Panc1 (cell line): ENCODE data around the gene ZMIZ2. TPM values are rescaled to one million over a fixed set of nuclear protein-coding genes. Genes with fewer than 3 reads are reported as not detected.

ENCODE experiments used
- ATAC-seq: fragments of 200-7000 bp; cut with Tn5 transposase; 2 replicates; pipeline ENCODE4 v1.9.1; 2020; ENCODE audit warnings: mild to moderate bottlenecking, moderate library complexity
- BruUV-seq: library from RNA; stranded (reverse); fragments of 400-500 nt; replicated peaks from 2 replicates; lab custom pipeline; 2021; lab: Mats Ljungman, UMichigan
- CTCF ChIA-PET: fragments of 300-600 bp; sonication (Branson Sonifier 250); formaldehyde crosslinking; loops from one replicate; lab custom pipeline; 2022; ENCODE audit warnings: antibody characterized with exemption; lab: Charles Lee
- POLR2A ChIA-PET: fragments of 300-600 bp; sonication (Branson Sonifier 250); formaldehyde crosslinking; loops from one replicate; lab custom pipeline; 2022; ENCODE audit warnings: antibody characterized with exemption; lab: Charles Lee
- DNase-seq: peaks from one replicate; pipeline ENCODE4 v3.0.0-alpha.2; 2010; ENCODE audit warnings: low read depth, low spot score
- H3K27ac ChIP-seq: 2 replicates; pipeline ENCODE4 v1.5.1; 2011; ENCODE audit warnings: mild to moderate bottlenecking, low read length, inconsistent platforms
- H3K27me3 ChIP-seq: fragments of 200-500 bp; sonication (Bioruptor generic); 2 replicates; pipeline ENCODE4 v1.6.0; 2014; ENCODE audit warnings: low read length, inconsistent platforms; ENCODE audit not compliant: control insufficient read depth, insufficient read depth
- H3K36me3 ChIP-seq: fragments of 200-500 bp; sonication (Bioruptor generic); 2 replicates; pipeline ENCODE4 v1.5.1; 2014; ENCODE audit warnings: inconsistent platforms, mild to moderate bottlenecking, low read length, moderate library complexity; ENCODE audit not compliant: control insufficient read depth, insufficient read depth
- H3K4me1 ChIP-seq: 2 replicates; pipeline ENCODE4 v1.5.1; 2011; ENCODE audit warnings: inconsistent platforms, mild to moderate bottlenecking, low read length, moderate library complexity; ENCODE audit not compliant: control insufficient read depth, insufficient read depth
- H3K4me3 ChIP-seq, 2 experiments: 2 replicates each; pipeline ENCODE4 v1.5.1; 2011 to 2012; ENCODE audit warnings: low read depth in 2 of 2, low read length in 2 of 2, mild to moderate bottlenecking in 2 of 2, inconsistent platforms in 1 of 2, moderate library complexity in 1 of 2
- H3K9me3 ChIP-seq: fragments of 200-500 bp; sonication (Bioruptor generic); 2 replicates; pipeline ENCODE4 v1.5.1; 2014; ENCODE audit warnings: low read depth, mild to moderate bottlenecking, inconsistent platforms, low read length, moderate library complexity; ENCODE audit not compliant: control insufficient read depth, insufficient read depth
- CTCF ChIP-seq: fragments of 450-650 bp; IDR thresholded peaks from 2 replicates; pipeline ENCODE4 v1.5.1; 2017; ENCODE audit warnings: mild to moderate bottlenecking
- POLR2AphosphoS5 ChIP-seq: IDR thresholded peaks from 2 replicates; pipeline ENCODE4 v1.6.1; 2012; ENCODE audit warnings: mild to moderate bottlenecking, low read depth, low read length, moderate library complexity
- REST ChIP-seq, 2 experiments: IDR thresholded peaks; 2 replicates each; pipeline ENCODE4 v1.6.1; 2011 to 2012; ENCODE audit warnings: low read depth in 2 of 2, control low read depth in 1 of 2, low read length in 1 of 2, mild to moderate bottlenecking in 1 of 2, moderate library complexity in 1 of 2; ENCODE audit not compliant: insufficient read depth in 1 of 2
- SIN3A ChIP-seq: IDR thresholded peaks from 2 replicates; pipeline ENCODE4 v1.6.1; 2012; ENCODE audit warnings: low read depth, mild to moderate bottlenecking, low read length, moderate library complexity, borderline replicate concordance; ENCODE audit not compliant: insufficient read depth
- TCF7L2 ChIP-seq: IDR thresholded peaks from 2 replicates; pipeline ENCODE4 v1.6.1; 2011; ENCODE audit warnings: mild to moderate bottlenecking, low read depth, low read length, inconsistent platforms
- in situ Hi-C: cut with HindIII; loops from 2 replicates; pipeline ENCODE4 v1.10.0; 2016; ENCODE audit warnings: low sequenced_read_pairs, low pct_unique_long_range_greater_than_20kb
- intact Hi-C: fragments of 100-400 bp; cut with micrococcal nuclease; formaldehyde crosslinking; loops from one replicate; pipeline ENCODE4 v1.10.0; 2022; ENCODE audit not compliant: unreplicated experiment
- total RNA-seq: library from RNA; stranded (reverse); gene quantifications from one replicate; pipeline ENCODE4 v1.2.1, GENCODE V29; 2021; ENCODE audit not compliant: unreplicated experiment

Gene ZMIZ2
- total RNA-seq, 1 experiment from 2014 or later = 137 TPM

GRCh38 chr7:44765579-44766415 lies 17.1 kb downstream of the ZMIZ2 start:
- Histone ChIP-seq H3K4me1 (peaks cover 28% of the 10 kb centered on the region), H3K27ac (no peak overlapping the region), H3K4me3 (no peak overlapping the region), H3K9me3 (no peaks in the 10 kb centered on the region), H3K27me3 (no peaks in the 10 kb centered on the region), H3K36me3 (peaks cover 17% of the 10 kb centered on the region)
- DNase-seq = no peak
- ATAC-seq = no peak
- no TSS peak for BruUV-seq
- TF ChIP-seq CTCF (no peak), POLR2AphosphoS5 (no peak), REST (IDR thresholded peaks at IDR 0.05; ENCODE audit: insufficient read depth in 1 of 2, low read depth in 2 of 2, low read length in 1 of 2) (no peak)
- POLR2A ChIA-PET = no interaction called here
- CTCF ChIA-PET = no interaction called here
- in situ Hi-C loops = no loop called here
- intact Hi-C loops = no loop called here

GRCh38 chr7:44766416-44766801 lies 17.8 kb downstream of the ZMIZ2 start:
- ChIA-PET CTCF (no interaction called here), POLR2A (no interaction called here)
- peaks cover 17% of the 10 kb centered on the region for H3K36me3 ChIP-seq
- no peak for DNase-seq
- H3K27ac ChIP-seq = no peak overlapping the region
- in situ Hi-C loops = no loop called here
- no peaks in the 10 kb centered on the region for H3K27me3 ChIP-seq
- TF ChIP-seq TCF7L2 = no peak
- no peak for TF ChIP-seq CTCF
- no peak for TF ChIP-seq POLR2AphosphoS5
- TF ChIP-seq REST (IDR thresholded peaks at IDR 0.05; ENCODE audit: insufficient read depth in 1 of 2, low read depth in 2 of 2, low read length in 1 of 2) = no peak
- no peak for TF ChIP-seq SIN3A
- intact Hi-C loops = no loop called here
- no peaks in the 10 kb centered on the region for H3K9me3 ChIP-seq
- peaks cover 28% of the 10 kb centered on the region for H3K4me1 ChIP-seq
- no peak for ATAC-seq
- BruUV-seq = no TSS peak
- no peak overlapping the region for H3K4me3 ChIP-seq
